Naive thymus-derived CD4-positive, alpha-beta T cell (primary cell): ENCODE data around the gene ZBTB20. TPM values are rescaled to one million over a fixed set of nuclear protein-coding genes. Genes with fewer than 3 reads are reported as not detected.
A peak's percentile ranks its signal among the peaks of the same experiment; 100 is the strongest.

ENCODE experiments used
- ATAC-seq: fragments of 150-1000 bp; cut with Tn5 transposase; 2 replicates; pipeline ENCODE4 v1.10.0; 2021; ENCODE audit warnings: mild to moderate bottlenecking, moderate library complexity
- CTCF ChIA-PET: fragments of 350-600 bp; sonication (Branson Sonifier 250); formaldehyde crosslinking; loops from one replicate; lab custom pipeline; 2021; ENCODE audit warnings: antibody characterized with exemption; lab: Charles Lee
- POLR2A ChIA-PET: fragments of 350-600 bp; sonication (Branson Sonifier 250); formaldehyde crosslinking; loops from one replicate; lab custom pipeline; 2021; ENCODE audit warnings: antibody characterized with exemption, inconsistent platforms; lab: Charles Lee
- DNase-seq, 9 donors: peaks; one replicate each; pipeline versions ENCODE4 v3.0.0 to v3.0.0-alpha.2; 2020 to 2022; ENCODE audit warnings: mixed read lengths in 1 of 9
- H3K27ac ChIP-seq: one replicate; pipeline ENCODE4 v1.7.0; 2013; ENCODE audit warnings: mild to moderate bottlenecking, low read depth, low read length, moderate library complexity
- H3K27me3 ChIP-seq, 2 donors: one replicate each; pipeline ENCODE4 v1.7.0; 2013; ENCODE audit warnings: low read length in 2 of 2, mild to moderate bottlenecking in 2 of 2, moderate library complexity in 2 of 2; ENCODE audit not compliant: control insufficient read depth in 2 of 2, insufficient read depth in 2 of 2
- H3K36me3 ChIP-seq, 3 experiments: 1 replicate in 2 of 3; 2 replicates in 1 of 3; pipeline ENCODE4 v1.7.0; 2013; ENCODE audit warnings: low read length in 3 of 3, mild to moderate bottlenecking in 3 of 3, moderate library complexity in 1 of 3; ENCODE audit not compliant: insufficient read depth in 3 of 3, control insufficient read depth in 2 of 3
- H3K4me1 ChIP-seq, 2 donors: one replicate each; pipeline ENCODE4 v1.7.0; 2013; ENCODE audit warnings: low read length in 2 of 2, mild to moderate bottlenecking in 2 of 2, moderate library complexity in 1 of 2; ENCODE audit not compliant: control insufficient read depth in 2 of 2, insufficient read depth in 2 of 2
- H3K4me3 ChIP-seq: 2 replicates; pipeline ENCODE4 v1.7.0; 2013; ENCODE audit warnings: mild to moderate bottlenecking, low read length
- H3K9me3 ChIP-seq, 3 experiments: 1 replicate in 2 of 3; 2 replicates in 1 of 3; pipeline ENCODE4 v1.7.0; 2013; ENCODE audit warnings: low read length in 3 of 3; ENCODE audit not compliant: control insufficient read depth in 2 of 3
- H3K27ac Mint-ChIP-seq, 9 donors: one replicate each; pipeline ENCODE4 v1.8.0; 2020 to 2022; ENCODE audit warnings: mixed read lengths in 9 of 9, mild to moderate bottlenecking in 8 of 9, moderate library complexity in 5 of 9, inconsistent platforms in 2 of 9
- H3K27me3 Mint-ChIP-seq, 5 donors: one replicate each; pipeline ENCODE4 v1.8.0; 2021 to 2022; ENCODE audit warnings: mixed read lengths in 5 of 5, mild to moderate bottlenecking in 1 of 5
- H3K36me3 Mint-ChIP-seq, 5 donors: one replicate each; pipeline ENCODE4 v1.8.0; 2020 to 2022; ENCODE audit warnings: mixed read lengths in 5 of 5, mild to moderate bottlenecking in 3 of 5, inconsistent platforms in 1 of 5
- H3K4me1 Mint-ChIP-seq, 7 donors: one replicate each; pipeline ENCODE4 v1.8.0; 2020 to 2022; ENCODE audit warnings: mixed read lengths in 7 of 7, mild to moderate bottlenecking in 3 of 7, inconsistent platforms in 1 of 7
- H3K4me3 Mint-ChIP-seq, 10 donors: one replicate each; pipeline ENCODE4 v1.8.0; 2020 to 2022; ENCODE audit warnings: mild to moderate bottlenecking in 10 of 10, mixed read lengths in 10 of 10, moderate library complexity in 6 of 10, inconsistent platforms in 2 of 10
- H3K9me3 Mint-ChIP-seq, 11 donors: one replicate each; pipeline ENCODE4 v1.8.0; 2020 to 2022; ENCODE audit warnings: mixed read lengths in 11 of 11, mild to moderate bottlenecking in 4 of 11, inconsistent platforms in 1 of 11, moderate library complexity in 1 of 11
- intact Hi-C, 2 donors: fragments of 100-400 bp; cut with micrococcal nuclease; formaldehyde crosslinking; loops; one replicate each; pipeline ENCODE4 v1.15.1; 2023
- polyA plus RNA-seq, 2 donors: library from polyadenylated mRNA; unstranded; fragments of 300-500 nt; fragmentation: Illumina TruSeq; gene quantifications; one replicate each; pipeline ENCODE4 v1.2.3, GENCODE V29; 2021
- total RNA-seq, 6 experiments: library from RNA in 5 of 6; stranded (reverse) in 5 of 6; gene quantifications; 1 replicate in 5 of 6; 2 replicates in 1 of 6; pipeline ENCODE4 v1.2.3 and lab custom pipeline; 2021 to 2026

The ZBTB20 gene
- total and polyA plus RNA-seq, 7 experiments from 2014 or later = 14.9 to 69.5 (median 59.2) TPM

DNA sequence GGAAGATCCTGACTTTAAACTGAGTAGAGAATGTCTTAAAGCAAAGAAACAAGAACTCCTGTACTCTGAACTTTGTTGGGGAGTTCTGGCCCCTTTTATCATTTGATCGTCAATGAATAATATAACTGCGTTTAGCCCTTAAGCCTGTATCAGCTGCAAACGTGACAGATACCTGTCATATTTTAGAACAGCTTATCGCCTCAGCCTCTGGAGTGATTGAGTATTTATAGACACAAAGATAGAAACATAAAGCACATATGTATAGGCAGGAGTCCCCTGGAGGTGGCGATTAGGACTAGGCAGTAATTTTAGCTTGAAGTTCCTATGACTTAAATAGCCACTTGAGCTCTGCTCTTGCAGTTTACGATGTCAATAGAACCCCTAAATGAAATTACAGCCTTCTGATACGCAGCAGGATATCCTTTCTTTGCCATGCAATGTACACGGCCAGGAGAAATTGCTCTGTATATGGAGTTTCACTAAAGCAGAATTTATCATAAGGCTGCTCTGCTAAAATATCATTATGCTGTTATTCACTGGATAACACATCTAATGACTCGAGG is 531.5 kb downstream of the ZBTB20 start:
- H3K4me3 Mint-ChIP-seq = no peak overlapping the region
- H3K27ac Mint-ChIP-seq = no peak overlapping the region
- H3K9me3 Mint-ChIP-seq = peaks cover 0 to 2% (median 0%) of the 10 kb centered on the region in 11 donors
- no peak overlapping the region for H3K27ac ChIP-seq
- H3K36me3 ChIP-seq = no peaks in the 10 kb centered on the region
- DNase-seq (no peak), ATAC-seq (no peak)
- H3K36me3 Mint-ChIP-seq = peaks cover 0 to 21% (median 4%) of the 10 kb centered on the region in 5 donors
- H3K27me3 Mint-ChIP-seq = no peaks in the 10 kb centered on the region
- ChIA-PET POLR2A (no interaction called here), CTCF (no interaction called here)
- no peaks in the 10 kb centered on the region for H3K9me3 ChIP-seq
- H3K27me3 ChIP-seq = no peaks in the 10 kb centered on the region
- H3K4me1 ChIP-seq = no peaks in the 10 kb centered on the region
- H3K4me3 ChIP-seq = no peak overlapping the region
- intact Hi-C loops = no loop called here
- peaks cover 0 to 7% (median 5%) of the 10 kb centered on the region in 7 donors for H3K4me1 Mint-ChIP-seq

DNA sequence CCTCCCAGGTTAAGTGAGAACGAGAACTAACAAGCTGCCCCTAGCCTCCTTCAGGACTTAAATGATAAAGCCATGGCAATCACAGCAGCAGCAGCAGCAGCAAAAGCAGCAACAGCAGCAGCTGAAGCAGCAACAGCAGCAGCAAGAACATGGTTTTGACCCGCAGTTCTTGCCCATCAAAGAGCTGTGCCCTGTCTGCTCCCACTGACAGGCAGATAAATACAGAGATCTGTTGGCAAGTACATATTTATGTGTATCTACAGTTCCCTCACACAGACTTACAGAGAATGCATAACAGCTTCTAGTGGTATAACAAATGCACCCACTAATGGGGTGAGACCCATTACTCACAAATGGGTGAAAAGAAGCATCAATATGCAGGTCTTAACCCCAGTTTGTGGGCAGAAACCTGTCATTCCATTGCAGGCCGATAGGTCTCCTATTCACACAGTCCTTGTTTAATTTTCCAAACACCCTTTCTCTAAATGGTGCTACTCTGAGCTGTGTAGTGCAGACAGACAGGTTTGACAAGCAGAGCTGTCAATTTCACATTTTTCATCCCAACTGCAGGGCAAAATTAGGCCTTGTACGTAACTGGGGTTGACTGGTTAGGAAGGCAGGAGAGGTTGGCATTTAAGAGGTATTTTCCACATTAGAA is 537.0 kb downstream of the ZBTB20 start:
- Histone ChIP-seq H3K27me3 (no peaks in the 10 kb centered on the region), H3K36me3 (no peaks in the 10 kb centered on the region), H3K4me1 (no peaks in the 10 kb centered on the region), H3K9me3 (no peaks in the 10 kb centered on the region), H3K4me3 (no peak overlapping the region), H3K27ac (no peak overlapping the region)
- CTCF ChIA-PET = no interaction called here
- intact Hi-C loops = no loop called here
- no peaks in the 10 kb centered on the region for H3K9me3 Mint-ChIP-seq
- POLR2A ChIA-PET = no interaction called here
- no peak overlapping the region for H3K27ac Mint-ChIP-seq
- H3K36me3 Mint-ChIP-seq = peaks cover 0 to 24% (median 4%) of the 10 kb centered on the region in 5 donors
- no peaks in the 10 kb centered on the region for H3K27me3 Mint-ChIP-seq
- no peak for ATAC-seq
- H3K4me3 Mint-ChIP-seq = no peak overlapping the region
- peaks cover 0 to 10% (median 6%) of the 10 kb centered on the region in 7 donors for H3K4me1 Mint-ChIP-seq
- DNase-seq = no peak

- Histone ChIP-seq H3K36me3 (no peaks in the 10 kb centered on the region), H3K27ac (no peak overlapping the region), H3K27me3 (no peaks in the 10 kb centered on the region), H3K4me3 (no peak overlapping the region), H3K9me3 (no peaks in the 10 kb centered on the region), H3K4me1 (no peaks in the 10 kb centered on the region)
- Mint-ChIP-seq H3K27ac (no peak overlapping the region), H3K4me1 (peaks cover 0 to 10% (median 6%) of the 10 kb centered on the region in 7 donors), H3K9me3 (no peaks in the 10 kb centered on the region), H3K4me3 (no peak overlapping the region), H3K27me3 (no peaks in the 10 kb centered on the region), H3K36me3 (peaks cover 0 to 24% (median 4%) of the 10 kb centered on the region in 5 donors)
- CTCF ChIA-PET = no interaction called here
- intact Hi-C loops = no loop called here
- DNase-seq = no peak
- POLR2A ChIA-PET = no interaction called here
- ATAC-seq = no peak
Observed at GRCh38 chr3:114608293-114608692, 538.8 kb downstream of the ZBTB20 start.

DNA sequence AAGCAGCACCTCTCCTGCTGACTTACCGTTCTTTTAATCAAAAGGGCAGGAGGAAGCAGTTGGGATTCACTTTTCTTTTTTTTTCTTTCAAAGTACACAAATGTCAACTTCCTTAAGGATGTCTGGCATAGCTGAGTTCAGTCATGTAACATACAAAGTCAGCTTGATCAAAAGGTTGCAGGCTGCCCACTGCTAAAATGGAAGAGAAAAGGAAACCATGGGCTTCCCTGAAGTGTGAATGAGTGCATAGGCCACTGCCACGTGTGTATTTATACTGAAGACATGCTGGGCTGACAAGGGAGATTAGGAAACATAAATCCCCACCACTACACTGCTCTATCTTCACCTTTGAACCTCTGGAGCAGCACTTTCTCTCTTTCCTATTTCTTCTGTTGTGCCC is 540.8 kb downstream of the ZBTB20 start:
- Mint-ChIP-seq H3K27me3 (no peaks in the 10 kb centered on the region), H3K4me1 (peaks cover 0 to 8% (median 3%) of the 10 kb centered on the region in 7 donors), H3K4me3 (no peak overlapping the region), H3K36me3 (peaks cover 0 to 17% (median 0%) of the 10 kb centered on the region in 5 donors), H3K9me3 (no peaks in the 10 kb centered on the region), H3K27ac (peak overlapping the region in 1 of 9 donors; percentile 47)
- Histone ChIP-seq H3K27ac (no peak overlapping the region), H3K4me3 (no peak overlapping the region), H3K9me3 (no peaks in the 10 kb centered on the region), H3K36me3 (no peaks in the 10 kb centered on the region), H3K4me1 (no peaks in the 10 kb centered on the region), H3K27me3 (no peaks in the 10 kb centered on the region)
- POLR2A ChIA-PET = no interaction called here
- CTCF ChIA-PET = no interaction called here
- no peak for ATAC-seq
- DNase-seq = no peak
- intact Hi-C loops = no loop called here

DNA sequence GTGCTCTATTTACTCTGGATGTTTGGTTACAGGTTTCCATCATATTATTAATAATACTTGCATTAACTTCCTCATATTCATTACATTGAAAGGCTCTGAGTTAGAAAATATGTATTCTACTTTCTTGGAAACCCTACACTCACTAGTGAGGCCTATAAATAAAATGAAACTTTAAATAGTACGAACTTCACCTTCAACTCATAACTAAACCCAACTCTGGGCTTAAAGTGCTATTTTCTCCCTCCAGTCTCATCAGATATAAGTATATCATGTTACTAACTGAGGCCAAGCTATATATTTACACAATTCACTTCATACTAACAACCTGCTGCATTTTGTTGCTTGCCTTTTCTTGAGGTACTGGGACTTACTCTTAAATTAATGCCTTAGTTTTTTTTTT is 546.5 kb downstream of the ZBTB20 start:
- POLR2A ChIA-PET = no interaction called here
- H3K4me1 Mint-ChIP-seq = peaks cover 0 to 5% (median 4%) of the 10 kb centered on the region in 7 donors
- intact Hi-C loops = no loop called here

GRCh38 chr3:114597871-114598270 is 549.2 kb downstream of the ZBTB20 start:
- peaks cover 0 to 5% (median 0%) of the 10 kb centered on the region in 7 donors for H3K4me1 Mint-ChIP-seq
- H3K9me3 Mint-ChIP-seq = no peaks in the 10 kb centered on the region
- intact Hi-C loops = no loop called here
- Histone ChIP-seq H3K27ac (no peak overlapping the region), H3K36me3 (no peaks in the 10 kb centered on the region), H3K4me1 (no peaks in the 10 kb centered on the region), H3K4me3 (no peak overlapping the region), H3K9me3 (no peaks in the 10 kb centered on the region), H3K27me3 (no peaks in the 10 kb centered on the region)
- ATAC-seq (no peak), DNase-seq (no peak)
- CTCF ChIA-PET = no interaction called here
- POLR2A ChIA-PET = no interaction called here
- H3K36me3 Mint-ChIP-seq = peaks cover 0 to 18% (median 0%) of the 10 kb centered on the region in 5 donors
- no peak overlapping the region for H3K4me3 Mint-ChIP-seq
- H3K27ac Mint-ChIP-seq = no peak overlapping the region
- H3K27me3 Mint-ChIP-seq = no peaks in the 10 kb centered on the region

More for the DNA sequence above, 546.5 kb downstream of the ZBTB20 start:
- CTCF ChIA-PET = no interaction called here
- no peaks in the 10 kb centered on the region for H3K9me3 ChIP-seq
- H3K27me3 ChIP-seq = no peaks in the 10 kb centered on the region
- no peaks in the 10 kb centered on the region for H3K27me3 Mint-ChIP-seq
- no peak for DNase-seq
- no peak overlapping the region for H3K27ac Mint-ChIP-seq
- H3K4me1 ChIP-seq = no peaks in the 10 kb centered on the region
- no peak overlapping the region for H3K4me3 ChIP-seq
- no peaks in the 10 kb centered on the region for H3K9me3 Mint-ChIP-seq
- no peak for ATAC-seq
- no peaks in the 10 kb centered on the region for H3K36me3 ChIP-seq
- no peak overlapping the region for H3K27ac ChIP-seq
- no peak overlapping the region for H3K4me3 Mint-ChIP-seq
- peaks cover 0 to 17% (median 4%) of the 10 kb centered on the region in 5 donors for H3K36me3 Mint-ChIP-seq

DNA sequence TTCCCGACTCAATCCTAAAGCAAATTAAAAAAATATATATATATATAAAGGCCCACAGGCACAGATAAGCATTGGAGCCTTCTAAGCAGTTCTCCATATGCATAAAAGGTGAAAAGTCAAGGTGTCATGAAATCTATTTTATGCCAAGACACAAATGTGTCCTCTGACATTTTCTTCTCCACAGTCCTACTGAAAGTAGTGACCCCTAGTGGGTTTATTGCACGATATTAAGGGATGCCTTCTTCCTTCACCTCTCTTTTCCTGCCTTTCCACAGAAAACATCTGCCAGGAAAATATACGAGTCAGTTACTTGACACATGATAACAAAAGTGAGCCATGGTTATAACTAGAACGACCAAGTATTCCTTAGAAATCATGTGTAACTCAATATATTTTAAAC is 550.1 kb downstream of the ZBTB20 start:
- Histone ChIP-seq H3K4me1 (no peaks in the 10 kb centered on the region), H3K4me3 (no peak overlapping the region), H3K27ac (no peak overlapping the region), H3K27me3 (no peaks in the 10 kb centered on the region), H3K36me3 (no peaks in the 10 kb centered on the region), H3K9me3 (no peaks in the 10 kb centered on the region)
- H3K27me3 Mint-ChIP-seq = no peaks in the 10 kb centered on the region
- peaks cover 0 to 5% (median 0%) of the 10 kb centered on the region in 7 donors for H3K4me1 Mint-ChIP-seq
- POLR2A ChIA-PET = no interaction called here
- CTCF ChIA-PET = no interaction called here
- no peak overlapping the region for H3K4me3 Mint-ChIP-seq
- no peak for ATAC-seq
- no peaks in the 10 kb centered on the region for H3K9me3 Mint-ChIP-seq
- intact Hi-C loops = no loop called here
- H3K27ac Mint-ChIP-seq = no peak overlapping the region
- peaks cover 0 to 18% (median 0%) of the 10 kb centered on the region in 5 donors for H3K36me3 Mint-ChIP-seq
- DNase-seq = no peak
